HCT116 (cell line): ENCODE data around the gene SYNRG. TPM values are rescaled to one million over a fixed set of nuclear protein-coding genes. Genes with fewer than 3 reads are reported as not detected.
A peak's percentile ranks its signal among the peaks of the same experiment; 100 is the strongest.

ENCODE experiments used
- ATAC-seq: fragments of 200-7000 bp; cut with Tn5 transposase; 2 replicates; pipeline ENCODE4 v1.9.1; 2020; ENCODE audit warnings: mild to moderate bottlenecking, moderate library complexity
- BruUV-seq: library from RNA; stranded (reverse); fragments of 400-500 nt; replicated peaks from 2 replicates; lab custom pipeline; 2021; lab: Mats Ljungman, UMichigan
- CTCF ChIA-PET: fragments of 300-600 bp; sonication (Branson Sonifier 250); formaldehyde crosslinking; loops from one replicate; lab custom pipeline; 2021; ENCODE audit warnings: antibody characterized with exemption; lab: Charles Lee
- POLR2A ChIA-PET: fragments of 300-600, 350-600 bp; sonication (Branson Sonifier 250); formaldehyde crosslinking; loops from one replicate; lab custom pipeline; 2021; ENCODE audit warnings: antibody characterized with exemption; lab: Charles Lee
- RAD21 ChIA-PET, 2 experiments: fragments of 300-600 bp; sonication (Branson Sonifier 250); formaldehyde crosslinking; loops; one replicate each; lab custom pipeline; 2023; ENCODE audit warnings: low total read pairs in 2 of 2; ENCODE audit not compliant: uncharacterized antibody in 2 of 2, unreplicated experiment in 2 of 2, low non-redundant PET in 1 of 2; lab: Charles Lee
- DNase-seq: peaks from one replicate; pipeline ENCODE4 v3.0.0-alpha.2; 2010; ENCODE audit warnings: low read depth, low spot score
- H2AFZ ChIP-seq: fragments of 200-600 bp; shearing (Covaris generic), sonication (generic); 2 replicates; pipeline ENCODE4 v1.6.1; 2017; ENCODE audit warnings: low read depth, mixed run types, mixed read lengths, antibody characterized with exemption, low read length; ENCODE audit not compliant: poor library complexity, severe bottlenecking
- H3K27ac ChIP-seq: 2 replicates; pipeline ENCODE4 v1.5.1; 2012; ENCODE audit warnings: low read depth, low read length
- H3K27me3 ChIP-seq: fragments of 200-600 bp; sonication (generic); 2 replicates; pipeline ENCODE4 v1.6.1; 2016; ENCODE audit warnings: mixed run types, low read length, mixed read lengths; ENCODE audit not compliant: insufficient read depth
- H3K36me3 ChIP-seq, 2 experiments: fragments of 200-500 bp in 1 of 2; fragments of 200-600 bp in 1 of 2; sonication (Bioruptor generic) in 1 of 2; sonication (generic) in 1 of 2; 2 replicates each; pipeline versions ENCODE4 v1.5.1 to v1.6.1; 2014 to 2016; ENCODE audit warnings: low read length in 2 of 2, inconsistent platforms in 1 of 2, mixed read lengths in 1 of 2, mixed run types in 1 of 2; ENCODE audit not compliant: insufficient read depth in 2 of 2, control insufficient read depth in 1 of 2
- H3K4me1 ChIP-seq, 2 experiments: fragments of 200-600 bp in 1 of 2; sonication (generic) in 1 of 2; 2 replicates each; pipeline versions ENCODE4 v1.5.1 to v1.6.1; 2012 to 2017; ENCODE audit warnings: low read length in 2 of 2, inconsistent platforms in 1 of 2, mild to moderate bottlenecking in 1 of 2, mixed read lengths in 1 of 2, mixed run types in 1 of 2, moderate library complexity in 1 of 2; ENCODE audit not compliant: insufficient read depth in 2 of 2, control insufficient read depth in 1 of 2
- H3K4me2 ChIP-seq: fragments of 200-600 bp; sonication (generic); 2 replicates; pipeline ENCODE4 v1.6.1; 2017; ENCODE audit warnings: mixed run types, low read length, mixed read lengths
- H3K4me3 ChIP-seq, 2 experiments: fragments of 200-600 bp in 1 of 2; sonication (generic) in 1 of 2; replicated peaks in 1 of 2; 2 replicates each; pipeline ENCODE4 v1.5.1; 2011 to 2016; ENCODE audit warnings: low read length in 2 of 2, control low read depth in 1 of 2, low read depth in 1 of 2, mild to moderate bottlenecking in 1 of 2, mixed read lengths in 1 of 2, mixed run types in 1 of 2
- H3K79me2 ChIP-seq: fragments of 200-600 bp; sonication (generic); 2 replicates; pipeline ENCODE4 v1.6.1; 2017; ENCODE audit warnings: mild to moderate bottlenecking, mixed run types, low read length, moderate library complexity, mixed read lengths; ENCODE audit not compliant: insufficient read depth
- H3K9ac ChIP-seq: fragments of 200-600 bp; sonication (generic); 2 replicates; pipeline ENCODE4 v1.6.1; 2016; ENCODE audit warnings: low read length, mixed read lengths
- H3K9me2 ChIP-seq: fragments of 200-600 bp; sonication (generic), shearing (Covaris generic); 2 replicates; pipeline ENCODE4 v1.6.1; 2017; ENCODE audit warnings: mixed run types, mild to moderate bottlenecking, moderate library complexity; ENCODE audit not compliant: insufficient read depth
- H3K9me3 ChIP-seq, 2 experiments: fragments of 200-500 bp in 1 of 2; fragments of 200-600 bp in 1 of 2; sonication (Bioruptor generic) in 1 of 2; sonication (generic) in 1 of 2; 2 replicates each; pipeline ENCODE4 v1.6.1; 2014 to 2017; ENCODE audit warnings: low read length in 2 of 2, mixed read lengths in 2 of 2, inconsistent platforms in 1 of 2, low read depth in 1 of 2, mild to moderate bottlenecking in 1 of 2, mixed run types in 1 of 2, moderate library complexity in 1 of 2; ENCODE audit not compliant: control insufficient read depth in 1 of 2, insufficient read depth in 1 of 2
- H4K20me1 ChIP-seq: fragments of 200-600 bp; sonication (generic), shearing (Covaris generic); 2 replicates; pipeline ENCODE4 v1.6.1; 2017; ENCODE audit warnings: mixed run types, mild to moderate bottlenecking, moderate library complexity; ENCODE audit not compliant: insufficient read depth
- CBX3 ChIP-seq: IDR thresholded peaks from 2 replicates; pipeline ENCODE4 v1.6.1; 2012; ENCODE audit warnings: low read depth
- CEBPB ChIP-seq: IDR thresholded peaks from 2 replicates; pipeline ENCODE4 v1.6.1; 2012; ENCODE audit warnings: low read depth
- FOSL1 ChIP-seq: IDR thresholded peaks from 2 replicates; pipeline ENCODE4 v1.6.1; 2012; ENCODE audit warnings: low read depth
- POLR2AphosphoS5 ChIP-seq: IDR thresholded peaks from 2 replicates; pipeline ENCODE4 v1.6.1; 2011; ENCODE audit warnings: mild to moderate bottlenecking, low read depth, low read length, moderate library complexity
- RAD21 ChIP-seq: IDR thresholded peaks from 2 replicates; pipeline ENCODE4 v1.6.1; 2012; ENCODE audit warnings: low read depth, mild to moderate bottlenecking
- intact Hi-C: fragments of 100-400 bp; cut with micrococcal nuclease; formaldehyde crosslinking; loops from 2 replicates; pipeline ENCODE4 v1.10.0; 2022
- total RNA-seq: library from RNA; stranded (reverse); gene quantifications from one replicate; pipeline ENCODE4 v1.2.1, GENCODE V29; 2021; ENCODE audit not compliant: unreplicated experiment
- TF ChIP-seq, protein P1 (sequence below): IDR thresholded peaks from 2 replicates; pipeline ENCODE4 v1.6.1; 2011; ENCODE audit warnings: mild to moderate bottlenecking, low read length, moderate library complexity; ENCODE audit not compliant: insufficient replicate concordance; ENCODE audit errors: extremely low read depth
- TF ChIP-seq, protein P2 (sequence below), 3 experiments: fragments of 200-600 bp in 1 of 3; sonication (generic) in 1 of 3; IDR thresholded peaks in 2 of 3; conservative IDR thresholded peaks in 1 of 3; 2 replicates each; pipeline ENCODE4 v1.5.1; 2012 to 2017; ENCODE audit warnings: low read depth in 2 of 3, low read length in 2 of 3, antibody characterized with exemption in 1 of 3, borderline replicate concordance in 1 of 3, control low read depth in 1 of 3, mild to moderate bottlenecking in 1 of 3, mixed read lengths in 1 of 3, mixed run types in 1 of 3, moderate library complexity in 1 of 3; ENCODE audit not compliant: insufficient read depth in 1 of 3

Gene SYNRG
- total RNA-seq, 1 experiment from 2014 or later = 23.8 TPM

DNA sequence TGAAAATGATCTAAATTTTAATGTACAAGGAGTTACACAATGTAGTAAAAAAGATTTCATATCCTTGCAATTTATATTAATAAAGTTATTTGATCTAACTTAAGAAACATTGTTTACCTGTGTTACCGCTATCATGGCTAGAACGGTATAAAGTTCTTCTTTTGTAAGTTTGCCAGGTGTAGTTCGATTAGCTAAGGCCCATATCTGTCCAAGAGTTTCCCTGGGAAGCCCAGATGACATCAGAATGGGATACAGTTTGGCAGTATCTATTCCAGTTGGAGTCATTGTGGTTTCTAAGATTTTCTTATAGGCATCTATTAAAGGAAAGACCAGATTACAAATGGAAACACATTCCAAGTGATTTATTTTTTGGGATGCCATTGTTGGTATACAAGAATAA, 37.5 kb downstream of the SYNRG start (continued):
- no peak for TF ChIP-seq CBX3
- TF ChIP-seq CEBPB = no peak
- TF ChIP-seq, protein P1, sequence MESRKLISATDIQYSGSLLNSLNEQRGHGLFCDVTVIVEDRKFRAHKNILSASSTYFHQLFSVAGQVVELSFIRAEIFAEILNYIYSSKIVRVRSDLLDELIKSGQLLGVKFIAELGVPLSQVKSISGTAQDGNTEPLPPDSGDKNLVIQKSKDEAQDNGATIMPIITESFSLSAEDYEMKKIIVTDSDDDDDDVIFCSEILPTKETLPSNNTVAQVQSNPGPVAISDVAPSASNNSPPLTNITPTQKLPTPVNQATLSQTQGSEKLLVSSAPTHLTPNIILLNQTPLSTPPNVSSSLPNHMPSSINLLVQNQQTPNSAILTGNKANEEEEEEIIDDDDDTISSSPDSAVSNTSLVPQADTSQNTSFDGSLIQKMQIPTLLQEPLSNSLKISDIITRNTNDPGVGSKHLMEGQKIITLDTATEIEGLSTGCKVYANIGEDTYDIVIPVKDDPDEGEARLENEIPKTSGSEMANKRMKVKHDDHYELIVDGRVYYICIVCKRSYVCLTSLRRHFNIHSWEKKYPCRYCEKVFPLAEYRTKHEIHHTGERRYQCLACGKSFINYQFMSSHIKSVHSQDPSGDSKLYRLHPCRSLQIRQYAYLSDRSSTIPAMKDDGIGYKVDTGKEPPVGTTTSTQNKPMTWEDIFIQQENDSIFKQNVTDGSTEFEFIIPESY = no peak
- TF ChIP-seq, all 23 proteins: peak for 0

DNA sequence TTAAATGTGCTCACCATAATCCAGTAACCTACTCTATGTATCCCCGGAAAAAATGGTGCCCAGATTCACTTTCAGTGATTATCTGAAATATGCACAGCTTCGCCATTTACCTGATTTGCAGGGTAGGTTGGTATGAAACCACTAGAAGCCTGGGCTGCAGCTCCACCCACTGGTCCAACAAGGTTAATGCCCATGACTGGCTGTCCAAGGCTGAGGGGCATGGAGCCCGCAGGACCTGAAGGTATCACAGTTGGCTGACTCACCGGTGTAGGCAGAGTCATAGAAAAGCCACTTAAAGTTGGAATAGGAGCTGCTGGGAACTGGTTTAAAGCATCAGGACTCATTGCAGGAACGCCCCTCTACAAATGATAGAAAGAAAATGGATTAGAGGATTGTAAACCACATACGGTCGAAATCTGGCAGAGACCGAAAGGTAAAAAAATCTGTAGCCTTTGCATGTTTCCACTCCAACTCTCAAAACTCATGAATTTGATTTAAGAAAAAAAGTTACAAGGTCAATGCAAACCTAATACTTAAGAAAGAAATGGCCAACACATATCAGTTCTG, 38.6 kb downstream of the SYNRG start:
- ATAC-seq = peak; percentile 99
- Histone ChIP-seq H3K4me1 (peaks cover 0 to 6% of the 10 kb centered on the region in 2 experiments; a peak in 1 of 4 replicates), H4K20me1 (no peaks in the 10 kb centered on the region), H3K79me2 (no peaks in the 10 kb centered on the region), H3K4me2 (no peak overlapping the region), H3K36me3 (peaks cover 20 to 24% of the 10 kb centered on the region in 2 experiments; a peak in 3 of 4 replicates), H3K4me3 (no peak overlapping the region), H3K9me3 (no peaks in the 10 kb centered on the region), H3K9ac (no peak overlapping the region), H3K27ac (no peak overlapping the region), H3K9me2 (no peaks in the 10 kb centered on the region), H2AFZ (no peak overlapping the region), H3K27me3 (no peaks in the 10 kb centered on the region)
- intact Hi-C loops = loop anchor here (1.0 to 10.0 kb wide), 3 partner anchors 43 to 336 kb away; no protein-coding TSS in a partner anchor
- ChIA-PET CTCF (interaction anchor here (0.6 to 2.4 kb wide), 6 partner anchors 9 to 197 kb away, joined by 3 to 19 read pairs (median 4); no protein-coding TSS in a partner anchor), POLR2A (interaction anchor here (0.6 kb wide), 1 partner anchor 211 kb away, joined by 3 read pairs; no protein-coding TSS in a partner anchor), RAD21 (interaction anchor here in 1 of 2 experiments (0.6 kb wide), 1 partner anchor 22 kb away, joined by 3 read pairs; no protein-coding TSS in a partner anchor)
- BruUV-seq = no TSS peak
- peak; percentile 34 for DNase-seq
- TF ChIP-seq, protein P2, sequence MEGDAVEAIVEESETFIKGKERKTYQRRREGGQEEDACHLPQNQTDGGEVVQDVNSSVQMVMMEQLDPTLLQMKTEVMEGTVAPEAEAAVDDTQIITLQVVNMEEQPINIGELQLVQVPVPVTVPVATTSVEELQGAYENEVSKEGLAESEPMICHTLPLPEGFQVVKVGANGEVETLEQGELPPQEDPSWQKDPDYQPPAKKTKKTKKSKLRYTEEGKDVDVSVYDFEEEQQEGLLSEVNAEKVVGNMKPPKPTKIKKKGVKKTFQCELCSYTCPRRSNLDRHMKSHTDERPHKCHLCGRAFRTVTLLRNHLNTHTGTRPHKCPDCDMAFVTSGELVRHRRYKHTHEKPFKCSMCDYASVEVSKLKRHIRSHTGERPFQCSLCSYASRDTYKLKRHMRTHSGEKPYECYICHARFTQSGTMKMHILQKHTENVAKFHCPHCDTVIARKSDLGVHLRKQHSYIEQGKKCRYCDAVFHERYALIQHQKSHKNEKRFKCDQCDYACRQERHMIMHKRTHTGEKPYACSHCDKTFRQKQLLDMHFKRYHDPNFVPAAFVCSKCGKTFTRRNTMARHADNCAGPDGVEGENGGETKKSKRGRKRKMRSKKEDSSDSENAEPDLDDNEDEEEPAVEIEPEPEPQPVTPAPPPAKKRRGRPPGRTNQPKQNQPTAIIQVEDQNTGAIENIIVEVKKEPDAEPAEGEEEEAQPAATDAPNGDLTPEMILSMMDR (IDR thresholded peaks at IDR 0.05 in 2 of 3, conservative IDR thresholded peaks at IDR 0.05 in 1 of 3; ENCODE audit: borderline replicate concordance in 1 of 3, insufficient read depth in 1 of 3, low read depth in 2 of 3, low read length in 2 of 3) = peak; percentile 57 to 81 (median 75); a peak in 5 of 6 replicates
- TF ChIP-seq CBX3 (0 out of 2 replicates have a peak, but pooled peaks have one; percentile 10), POLR2AphosphoS5 (no peak), RAD21 (peak; percentile 76), FOSL1 (no peak)
